NCI-H1930 (cell line): Measurements from ENCODE around the gene ADAMTS9.

ENCODE experiments used
- DNase-seq, 2 experiments: peaks; one replicate each; lab custom pipeline; 2025; lab: John Stamatoyannopoulos, UW

Gene ADAMTS9

GRCh38 chr3:64490180-64490724, 197.5 kb downstream of the ADAMTS9 start:
- DNase-seq: no peak

GRCh38 chr3:64489361-64490044, 198.3 kb downstream of the ADAMTS9 start:
- DNase-seq: no peak

- no peak for DNase-seq
These were observed 198.9 kb downstream of the ADAMTS9 start for GRCh38 chr3:64488939-64489338.

- DNase-seq: peak; percentile 3 to 25
These were observed 203.4 kb downstream of the ADAMTS9 start for GRCh38 chr3:64484289-64484992.

GRCh38 chr3:64483467-64483866, 204.3 kb downstream of the ADAMTS9 start:
- DNase-seq: no peak

GRCh38 chr3:64475037-64475436, 212.8 kb downstream of the ADAMTS9 start:
- no peak for DNase-seq

GRCh38 chr3:64473466-64473865, 214.3 kb downstream of the ADAMTS9 start:
- DNase-seq: no peak

- no peak for DNase-seq
These were observed 217.4 kb downstream of the ADAMTS9 start for GRCh38 chr3:64470436-64470835.

- DNase-seq: no peak
These were observed 220.4 kb downstream of the ADAMTS9 start for GRCh38 chr3:64467255-64467944.
